Measurements from ENCODE around the gene OCA2. TPM values are rescaled to one million over a fixed set of nuclear protein-coding genes. Genes with fewer than 3 reads are reported as not detected.

OCA2 gene
- total and polyA plus RNA-seq, 2 of the 4 experiments (the other 2 are of a cell fraction) = under 0.01 to 0.03 TPM

DNA sequence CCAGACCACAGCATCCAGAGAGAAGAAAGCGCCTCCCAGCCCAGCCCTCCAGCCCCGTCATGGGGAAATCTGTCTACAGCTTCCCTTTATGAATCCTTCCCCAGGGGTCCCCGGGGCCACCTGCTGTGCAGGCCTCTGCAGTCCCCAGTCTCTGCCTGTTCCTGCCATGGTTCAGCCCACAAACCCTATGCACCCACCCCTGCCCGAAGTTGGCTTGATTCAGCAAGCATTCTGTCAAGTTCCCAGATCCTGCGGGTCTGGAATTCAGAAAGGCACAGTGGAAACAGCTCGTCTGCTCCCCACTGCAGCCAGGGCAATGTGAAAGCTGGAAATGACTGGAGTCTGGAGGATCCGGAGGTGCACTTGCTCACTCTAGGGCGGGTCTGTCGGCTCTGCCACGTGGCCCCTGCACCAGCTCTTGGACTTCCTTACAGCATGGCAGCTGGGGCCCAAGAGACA is 2.9 kb upstream of the OCA2 start:
- Histone ChIP-seq H2BK20ac (ENCODE audit: low read depth, low read length) (no peak overlapping the region), H3K4me2 (ENCODE audit: low read depth, low read length) (no peak overlapping the region), H4K8ac (ENCODE audit: low read depth in 2 of 2, low read length in 2 of 2) (no peak overlapping the region), H4K91ac (ENCODE audit: insufficient read depth, low read depth, low read length) (no peak overlapping the region), H3K18ac (ENCODE audit: low read depth, low read length) (no peak overlapping the region), H3K27me3 (ENCODE audit: control insufficient read depth, insufficient read depth, low read length) (peaks cover 45% of the 10 kb centered on the region), H4K20me1 (ENCODE audit: insufficient read depth, low read length) (no peaks in the 10 kb centered on the region; the same call in 1 of the 2 replicates), H3K9me1 (ENCODE audit: insufficient read depth, low read length) (peaks cover 2% of the 10 kb centered on the region; the same call in 1 of the 2 replicates), H3K56ac (ENCODE audit: extremely low read depth, insufficient read depth, low read length) (no peak overlapping the region), H2AK9ac (replicated peaks; ENCODE audit: low read depth, low read length, poor library complexity) (no peak overlapping the region), H2AK5ac (ENCODE audit: low read depth, low read length) (no peak overlapping the region), H2AFZ (replicated peaks; ENCODE audit: low read length, poor library complexity) (no peak overlapping the region), H3K23ac (ENCODE audit: low read depth, low read length) (no peak overlapping the region), H2BK120ac (ENCODE audit: low read depth, low read length) (no peak overlapping the region), H2BK15ac (ENCODE audit: low read depth, low read length) (no peak overlapping the region), H3K79me1 (ENCODE audit: low read depth in 1 of 2, low read length in 2 of 2) (no peaks in the 10 kb centered on the region), H3K4me1 (ENCODE audit: control insufficient read depth, insufficient read depth, low read length) (peaks cover 2% of the 10 kb centered on the region; the same call in 1 of the 2 replicates), H3K27ac (ENCODE audit: insufficient read depth, low read length) (no peak overlapping the region), H3K4me3 (ENCODE audit: insufficient read depth, low read depth, low read length) (no peak overlapping the region), H4K5ac (ENCODE audit: low read depth, low read length) (no peak overlapping the region), H3K9me3 (ENCODE audit: control insufficient read depth, insufficient read depth, low read length) (no peaks in the 10 kb centered on the region), H2BK5ac (ENCODE audit: low read depth, low read length, poor library complexity, severe bottlenecking) (no peak overlapping the region), H3K14ac (replicated peaks; ENCODE audit: low read depth, low read length) (no peak overlapping the region), H3K4ac (ENCODE audit: low read depth, low read length) (no peak overlapping the region), H3K9ac (ENCODE audit: low read depth, low read length) (no peak overlapping the region), H3K36me3 (ENCODE audit: control insufficient read depth, insufficient read depth, low read length) (no peaks in the 10 kb centered on the region)
- in situ Hi-C loops (cut with MboI; ENCODE audit: low sequenced_read_pairs) (loop anchor here (25.0 kb wide), 1 partner anchor 1215 kb away; no protein-coding TSS in a partner anchor), dilution Hi-C loops (cut with HindIII; ENCODE audit: low sequenced_read_pairs, unreplicated experiment) (no loop called here), intact Hi-C loops (cut with micrococcal nuclease) (no loop called here)
- CTCF ChIA-PET = no interaction called here
- POLR2A ChIA-PET (ENCODE audit: unreplicated experiment) = no interaction called here
- WGBS, 2 experiments (ENCODE audit: extremely low coverage in 2 of 2, insufficient read length in 1 of 2) = 74% methylated on average over 3 of the region's 10 CpGs; no CpG with 5 or more reads in 1 of the 2 experiments
- no peak for DNase-seq
- TF ChIP-seq MXI1 (IDR thresholded peaks at IDR 0.05; ENCODE audit: borderline replicate concordance, low read depth, low read length) = no peak
- TF ChIP-seq, protein P1, sequence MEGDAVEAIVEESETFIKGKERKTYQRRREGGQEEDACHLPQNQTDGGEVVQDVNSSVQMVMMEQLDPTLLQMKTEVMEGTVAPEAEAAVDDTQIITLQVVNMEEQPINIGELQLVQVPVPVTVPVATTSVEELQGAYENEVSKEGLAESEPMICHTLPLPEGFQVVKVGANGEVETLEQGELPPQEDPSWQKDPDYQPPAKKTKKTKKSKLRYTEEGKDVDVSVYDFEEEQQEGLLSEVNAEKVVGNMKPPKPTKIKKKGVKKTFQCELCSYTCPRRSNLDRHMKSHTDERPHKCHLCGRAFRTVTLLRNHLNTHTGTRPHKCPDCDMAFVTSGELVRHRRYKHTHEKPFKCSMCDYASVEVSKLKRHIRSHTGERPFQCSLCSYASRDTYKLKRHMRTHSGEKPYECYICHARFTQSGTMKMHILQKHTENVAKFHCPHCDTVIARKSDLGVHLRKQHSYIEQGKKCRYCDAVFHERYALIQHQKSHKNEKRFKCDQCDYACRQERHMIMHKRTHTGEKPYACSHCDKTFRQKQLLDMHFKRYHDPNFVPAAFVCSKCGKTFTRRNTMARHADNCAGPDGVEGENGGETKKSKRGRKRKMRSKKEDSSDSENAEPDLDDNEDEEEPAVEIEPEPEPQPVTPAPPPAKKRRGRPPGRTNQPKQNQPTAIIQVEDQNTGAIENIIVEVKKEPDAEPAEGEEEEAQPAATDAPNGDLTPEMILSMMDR (conservative IDR thresholded peaks at IDR 0.05; ENCODE audit: low read depth, low read length) = no peak
- no peak for TF ChIP-seq RFX5 (IDR thresholded peaks at IDR 0.05; ENCODE audit: low read depth, low read length)
- no peak for TF ChIP-seq POLR2A (IDR thresholded peaks at IDR 0.05; ENCODE audit: low read depth, low read length)
- TF ChIP-seq, protein P2, sequence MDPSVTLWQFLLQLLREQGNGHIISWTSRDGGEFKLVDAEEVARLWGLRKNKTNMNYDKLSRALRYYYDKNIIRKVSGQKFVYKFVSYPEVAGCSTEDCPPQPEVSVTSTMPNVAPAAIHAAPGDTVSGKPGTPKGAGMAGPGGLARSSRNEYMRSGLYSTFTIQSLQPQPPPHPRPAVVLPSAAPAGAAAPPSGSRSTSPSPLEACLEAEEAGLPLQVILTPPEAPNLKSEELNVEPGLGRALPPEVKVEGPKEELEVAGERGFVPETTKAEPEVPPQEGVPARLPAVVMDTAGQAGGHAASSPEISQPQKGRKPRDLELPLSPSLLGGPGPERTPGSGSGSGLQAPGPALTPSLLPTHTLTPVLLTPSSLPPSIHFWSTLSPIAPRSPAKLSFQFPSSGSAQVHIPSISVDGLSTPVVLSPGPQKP (IDR thresholded peaks at IDR 0.05; ENCODE audit: borderline replicate concordance, low read depth, low read length) = no peak
- TF ChIP-seq MAZ (IDR thresholded peaks at IDR 0.05; ENCODE audit: borderline replicate concordance, low read depth, low read length) = no peak
- TF ChIP-seq NFE2L2 (IDR thresholded peaks at IDR 0.05; ENCODE audit: low read depth, low read length) = no peak
- no peak for TF ChIP-seq RCOR1 (IDR thresholded peaks at IDR 0.05; ENCODE audit: insufficient replicate concordance, low read length)
- TF ChIP-seq SMC3 (IDR thresholded peaks at IDR 0.05; ENCODE audit: low read depth, low read length) = no peak
- no peak for TF ChIP-seq MAFK (IDR thresholded peaks at IDR 0.05; ENCODE audit: low read depth, low read length)
- no TSS peak for BruUV-seq (replicated peaks)
- ATAC-seq (ENCODE audit: low read depth) = no peak

Measured in IMR-90 (cell line).